WTC11 (cell line): Measurements from ENCODE around the gene PLD3. TPM values are rescaled to one million over a fixed set of nuclear protein-coding genes. Genes with fewer than 3 reads are reported as not detected.

ENCODE experiments used
- ATAC-seq: fragments of 200-7000 bp; cut with Tn5 transposase; 2 replicates; pipeline ENCODE4 v1.10.0; 2021; ENCODE audit warnings: mild to moderate bottlenecking, moderate library complexity
- CTCF ChIA-PET: fragments of 300-600 bp; sonication (Branson Sonifier 250); formaldehyde crosslinking; loops from one replicate; lab custom pipeline; 2021; ENCODE audit warnings: antibody characterized with exemption; lab: Charles Lee
- POLR2A ChIA-PET: fragments of 350-600 bp; sonication (Branson Sonifier 250); formaldehyde crosslinking; loops from one replicate; lab custom pipeline; 2021; ENCODE audit warnings: antibody characterized with exemption; lab: Charles Lee
- DNase-seq: peaks from one replicate; pipeline ENCODE4 v3.0.0; 2021; ENCODE audit warnings: low spot score
- H3K27ac Mint-ChIP-seq: 2 replicates; pipeline ENCODE4 v1.8.0; 2021; ENCODE audit warnings: mixed read lengths
- H3K27me3 Mint-ChIP-seq: 2 replicates; pipeline ENCODE4 v1.8.0; 2021; ENCODE audit warnings: low read depth, mild to moderate bottlenecking, moderate library complexity, mixed read lengths
- H3K36me3 Mint-ChIP-seq: 2 replicates; pipeline ENCODE4 v1.8.0; 2021; ENCODE audit warnings: mixed read lengths
- H3K4me1 Mint-ChIP-seq: 2 replicates; pipeline ENCODE4 v1.8.0; 2022; ENCODE audit warnings: mixed read lengths
- H3K4me3 Mint-ChIP-seq: 2 replicates; pipeline ENCODE4 v1.8.0; 2021; ENCODE audit warnings: mild to moderate bottlenecking, moderate library complexity, mixed read lengths
- H3K9me3 Mint-ChIP-seq: 2 replicates; pipeline ENCODE4 v1.8.0; 2021; ENCODE audit warnings: mixed read lengths
- EMX1 ChIP-seq: fragments of 250-450 bp; sonication (Bioruptor Pico); IDR thresholded peaks from 2 replicates; pipeline ENCODE4 v1.8.0; 2021; ENCODE audit warnings: mild to moderate bottlenecking
- ESRRA ChIP-seq: sonication (generic); formaldehyde crosslinking; IDR thresholded peaks from 2 replicates; pipeline ENCODE4 v1.8.1; 2022; ENCODE audit warnings: mild to moderate bottlenecking, missing genetic modification reagents, borderline replicate concordance
- HMGA2 ChIP-seq: fragments of 250-450 bp; sonication (Bioruptor Pico); IDR thresholded peaks from 2 replicates; pipeline ENCODE4 v1.4.0; 2021; ENCODE audit warnings: mild to moderate bottlenecking, moderate library complexity
- KAT7 ChIP-seq: sonication (generic); formaldehyde crosslinking; IDR thresholded peaks from 2 replicates; pipeline ENCODE4 v1.8.1; 2023; ENCODE audit warnings: missing genetic modification reagents, mild to moderate bottlenecking, borderline replicate concordance
- MXD4 ChIP-seq: fragments of 250-450 bp; sonication (Bioruptor Pico); IDR thresholded peaks from 2 replicates; pipeline ENCODE4 v1.8.0; 2021; ENCODE audit warnings: mild to moderate bottlenecking, moderate library complexity, borderline replicate concordance
- SMAD3 ChIP-seq: sonication (generic); formaldehyde crosslinking; IDR thresholded peaks from 2 replicates; pipeline ENCODE4 v1.8.0; 2022; ENCODE audit warnings: missing genetic modification reagents, mild to moderate bottlenecking, borderline replicate concordance
- TCF7 ChIP-seq: sonication (generic); formaldehyde crosslinking; IDR thresholded peaks from 2 replicates; pipeline ENCODE4 v1.8.0; 2022; ENCODE audit warnings: mild to moderate bottlenecking, low read depth, missing genetic modification reagents, moderate library complexity
- ZBTB21 ChIP-seq: sonication (generic); formaldehyde crosslinking; IDR thresholded peaks from 2 replicates; pipeline ENCODE4 v1.8.1; 2023; ENCODE audit warnings: mild to moderate bottlenecking, missing genetic modification reagents, borderline replicate concordance
- ZNF138 ChIP-seq: sonication (generic); formaldehyde crosslinking; conservative IDR thresholded peaks from 2 replicates; pipeline ENCODE4 v1.8.1; 2022; ENCODE audit warnings: mild to moderate bottlenecking, moderate library complexity, missing genetic modification reagents
- ZNF263 ChIP-seq: sonication (generic); formaldehyde crosslinking; IDR thresholded peaks from 2 replicates; pipeline ENCODE4 v1.8.1; 2022; ENCODE audit warnings: low read depth, mild to moderate bottlenecking, moderate library complexity, missing genetic modification reagents
- ZNF671 ChIP-seq: fragments of 250-450 bp; sonication (Bioruptor Pico); IDR thresholded peaks from 2 replicates; pipeline ENCODE4 v1.8.0; 2021; ENCODE audit warnings: mild to moderate bottlenecking
- total RNA-seq: library from RNA; stranded (reverse); gene quantifications from 3 replicates; pipeline ENCODE4 v1.2.3, GENCODE V29; 2021
- TF ChIP-seq, protein P1 (sequence below): fragments of 200-600 bp; IDR thresholded peaks from 2 replicates; pipeline ENCODE4 v1.8.0; 2022; ENCODE audit warnings: antibody characterized with exemption
- TF ChIP-seq, protein P2 (sequence below): sonication (generic); formaldehyde crosslinking; IDR thresholded peaks from 2 replicates; pipeline ENCODE4 v1.8.1; 2022; ENCODE audit warnings: mild to moderate bottlenecking, moderate library complexity, missing genetic modification reagents
- TF ChIP-seq, protein P3 (sequence below): fragments of 250-450 bp; sonication (Bioruptor Pico); IDR thresholded peaks from 2 replicates; pipeline ENCODE4 v1.9.0; 2021; ENCODE audit warnings: mild to moderate bottlenecking, borderline replicate concordance
- TF ChIP-seq, protein P4 (sequence below): sonication (generic); formaldehyde crosslinking; IDR thresholded peaks from 2 replicates; pipeline ENCODE4 v1.8.1; 2023; ENCODE audit warnings: mild to moderate bottlenecking, missing genetic modification reagents, borderline replicate concordance
- TF ChIP-seq, protein P5 (sequence below): sonication (generic); formaldehyde crosslinking; conservative IDR thresholded peaks from 2 replicates; pipeline ENCODE4 v1.8.1; 2022; ENCODE audit warnings: mild to moderate bottlenecking, missing genetic modification reagents
- TF ChIP-seq, protein P6 (sequence below): sonication (generic); formaldehyde crosslinking; IDR thresholded peaks from 2 replicates; pipeline ENCODE4 v1.8.1; 2022; ENCODE audit warnings: missing genetic modification reagents, borderline replicate concordance
- TF ChIP-seq, protein P7 (sequence below): sonication (generic); formaldehyde crosslinking; IDR thresholded peaks from 2 replicates; pipeline ENCODE4 v1.8.1; 2023; ENCODE audit warnings: mild to moderate bottlenecking, missing genetic modification reagents, moderate library complexity
- TF ChIP-seq, protein P8 (sequence below): sonication (generic); formaldehyde crosslinking; IDR thresholded peaks from 2 replicates; pipeline ENCODE4 v1.8.0; 2022; ENCODE audit warnings: mild to moderate bottlenecking, missing genetic modification reagents

Gene PLD3
- total RNA-seq, 1 experiment from 2014 or later = 190 TPM

DNA sequence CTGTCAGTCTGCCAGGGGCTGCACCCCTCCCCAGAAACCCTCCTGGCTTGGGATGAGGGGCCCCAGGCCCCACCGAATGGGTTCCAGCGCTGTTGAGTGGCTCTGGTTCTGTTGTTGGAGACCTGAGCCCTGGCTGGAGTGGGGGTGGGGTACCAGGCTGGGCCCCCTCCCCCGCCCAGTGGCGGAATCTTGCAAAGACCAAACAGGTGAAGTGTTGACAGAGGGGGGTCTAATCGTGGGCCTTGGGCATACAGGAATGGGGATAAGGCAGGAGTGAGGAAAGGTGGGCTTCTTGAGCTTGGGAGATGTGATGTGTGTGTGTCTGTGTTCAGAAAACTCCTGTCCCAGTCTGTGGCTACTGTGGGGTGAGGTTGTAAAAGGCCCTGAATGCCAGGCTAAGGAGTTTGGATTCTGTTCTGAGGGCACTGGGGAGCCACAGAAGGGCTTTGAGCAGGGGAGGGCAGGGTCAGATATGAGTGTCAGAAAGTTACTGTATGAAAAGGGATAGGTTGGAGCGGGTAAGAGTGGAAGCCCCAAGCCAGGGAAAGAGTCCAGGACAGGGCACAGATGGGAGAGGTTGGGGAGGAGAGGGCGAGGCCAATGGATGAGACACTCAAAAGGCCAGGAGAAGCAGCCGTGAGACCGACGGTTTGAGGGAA, 41.7 kb downstream of the PLD3 start, which contains the start of gene HIPK4 (continued):
- TF ChIP-seq, protein P1, sequence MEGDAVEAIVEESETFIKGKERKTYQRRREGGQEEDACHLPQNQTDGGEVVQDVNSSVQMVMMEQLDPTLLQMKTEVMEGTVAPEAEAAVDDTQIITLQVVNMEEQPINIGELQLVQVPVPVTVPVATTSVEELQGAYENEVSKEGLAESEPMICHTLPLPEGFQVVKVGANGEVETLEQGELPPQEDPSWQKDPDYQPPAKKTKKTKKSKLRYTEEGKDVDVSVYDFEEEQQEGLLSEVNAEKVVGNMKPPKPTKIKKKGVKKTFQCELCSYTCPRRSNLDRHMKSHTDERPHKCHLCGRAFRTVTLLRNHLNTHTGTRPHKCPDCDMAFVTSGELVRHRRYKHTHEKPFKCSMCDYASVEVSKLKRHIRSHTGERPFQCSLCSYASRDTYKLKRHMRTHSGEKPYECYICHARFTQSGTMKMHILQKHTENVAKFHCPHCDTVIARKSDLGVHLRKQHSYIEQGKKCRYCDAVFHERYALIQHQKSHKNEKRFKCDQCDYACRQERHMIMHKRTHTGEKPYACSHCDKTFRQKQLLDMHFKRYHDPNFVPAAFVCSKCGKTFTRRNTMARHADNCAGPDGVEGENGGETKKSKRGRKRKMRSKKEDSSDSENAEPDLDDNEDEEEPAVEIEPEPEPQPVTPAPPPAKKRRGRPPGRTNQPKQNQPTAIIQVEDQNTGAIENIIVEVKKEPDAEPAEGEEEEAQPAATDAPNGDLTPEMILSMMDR = no peak
- TF ChIP-seq EMX1 (CRISPR knock-in tag) (no peak), HMGA2 (CRISPR knock-in tag) (no peak)
- TF ChIP-seq, protein P2, sequence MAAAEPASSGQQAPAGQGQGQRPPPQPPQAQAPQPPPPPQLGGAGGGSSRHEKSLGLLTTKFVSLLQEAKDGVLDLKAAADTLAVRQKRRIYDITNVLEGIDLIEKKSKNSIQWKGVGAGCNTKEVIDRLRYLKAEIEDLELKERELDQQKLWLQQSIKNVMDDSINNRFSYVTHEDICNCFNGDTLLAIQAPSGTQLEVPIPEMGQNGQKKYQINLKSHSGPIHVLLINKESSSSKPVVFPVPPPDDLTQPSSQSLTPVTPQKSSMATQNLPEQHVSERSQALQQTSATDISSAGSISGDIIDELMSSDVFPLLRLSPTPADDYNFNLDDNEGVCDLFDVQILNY = no peak
- TF ChIP-seq, protein P3, sequence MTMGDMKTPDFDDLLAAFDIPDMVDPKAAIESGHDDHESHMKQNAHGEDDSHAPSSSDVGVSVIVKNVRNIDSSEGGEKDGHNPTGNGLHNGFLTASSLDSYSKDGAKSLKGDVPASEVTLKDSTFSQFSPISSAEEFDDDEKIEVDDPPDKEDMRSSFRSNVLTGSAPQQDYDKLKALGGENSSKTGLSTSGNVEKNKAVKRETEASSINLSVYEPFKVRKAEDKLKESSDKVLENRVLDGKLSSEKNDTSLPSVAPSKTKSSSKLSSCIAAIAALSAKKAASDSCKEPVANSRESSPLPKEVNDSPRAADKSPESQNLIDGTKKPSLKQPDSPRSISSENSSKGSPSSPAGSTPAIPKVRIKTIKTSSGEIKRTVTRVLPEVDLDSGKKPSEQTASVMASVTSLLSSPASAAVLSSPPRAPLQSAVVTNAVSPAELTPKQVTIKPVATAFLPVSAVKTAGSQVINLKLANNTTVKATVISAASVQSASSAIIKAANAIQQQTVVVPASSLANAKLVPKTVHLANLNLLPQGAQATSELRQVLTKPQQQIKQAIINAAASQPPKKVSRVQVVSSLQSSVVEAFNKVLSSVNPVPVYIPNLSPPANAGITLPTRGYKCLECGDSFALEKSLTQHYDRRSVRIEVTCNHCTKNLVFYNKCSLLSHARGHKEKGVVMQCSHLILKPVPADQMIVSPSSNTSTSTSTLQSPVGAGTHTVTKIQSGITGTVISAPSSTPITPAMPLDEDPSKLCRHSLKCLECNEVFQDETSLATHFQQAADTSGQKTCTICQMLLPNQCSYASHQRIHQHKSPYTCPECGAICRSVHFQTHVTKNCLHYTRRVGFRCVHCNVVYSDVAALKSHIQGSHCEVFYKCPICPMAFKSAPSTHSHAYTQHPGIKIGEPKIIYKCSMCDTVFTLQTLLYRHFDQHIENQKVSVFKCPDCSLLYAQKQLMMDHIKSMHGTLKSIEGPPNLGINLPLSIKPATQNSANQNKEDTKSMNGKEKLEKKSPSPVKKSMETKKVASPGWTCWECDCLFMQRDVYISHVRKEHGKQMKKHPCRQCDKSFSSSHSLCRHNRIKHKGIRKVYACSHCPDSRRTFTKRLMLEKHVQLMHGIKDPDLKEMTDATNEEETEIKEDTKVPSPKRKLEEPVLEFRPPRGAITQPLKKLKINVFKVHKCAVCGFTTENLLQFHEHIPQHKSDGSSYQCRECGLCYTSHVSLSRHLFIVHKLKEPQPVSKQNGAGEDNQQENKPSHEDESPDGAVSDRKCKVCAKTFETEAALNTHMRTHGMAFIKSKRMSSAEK = no peak

DNA sequence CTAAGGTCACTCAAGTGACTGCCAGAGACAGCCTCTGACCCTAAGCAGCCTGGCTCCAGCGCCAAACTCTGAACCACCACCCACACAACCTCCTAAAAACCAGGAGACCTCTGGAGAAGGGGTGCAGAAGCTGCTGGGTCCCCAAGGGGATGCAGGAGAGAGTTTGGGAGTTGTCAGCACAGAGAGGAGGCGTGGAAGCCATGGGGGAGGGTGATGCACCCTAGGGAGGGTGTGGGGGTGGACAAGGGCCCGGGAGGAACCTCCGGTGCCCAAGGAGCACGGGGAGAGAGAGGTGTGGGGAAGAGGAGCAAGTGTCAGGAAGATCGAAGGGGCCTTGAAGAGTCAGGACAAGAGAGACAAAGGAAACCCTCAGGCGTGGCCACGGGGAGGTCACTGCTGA, 43.6 kb downstream of the PLD3 start:
- no peak overlapping the region for H3K4me3 Mint-ChIP-seq
- ATAC-seq (no peak), DNase-seq (no peak)
- no peaks in the 10 kb centered on the region for H3K9me3 Mint-ChIP-seq
- H3K27me3 Mint-ChIP-seq = peaks cover 8% of the 10 kb centered on the region
- H3K4me1 Mint-ChIP-seq = peaks cover 4% of the 10 kb centered on the region; the same call in 1 of the 2 replicates
- no peak overlapping the region for H3K27ac Mint-ChIP-seq
- CTCF ChIA-PET = no interaction called here
- H3K36me3 Mint-ChIP-seq = no peaks in the 10 kb centered on the region
- POLR2A ChIA-PET = no interaction called here
- no peak for TF ChIP-seq ZNF671 (CRISPR knock-in tag)
- TF ChIP-seq SMAD3 (CRISPR knock-in tag) = no peak
- TF ChIP-seq, protein P4, sequence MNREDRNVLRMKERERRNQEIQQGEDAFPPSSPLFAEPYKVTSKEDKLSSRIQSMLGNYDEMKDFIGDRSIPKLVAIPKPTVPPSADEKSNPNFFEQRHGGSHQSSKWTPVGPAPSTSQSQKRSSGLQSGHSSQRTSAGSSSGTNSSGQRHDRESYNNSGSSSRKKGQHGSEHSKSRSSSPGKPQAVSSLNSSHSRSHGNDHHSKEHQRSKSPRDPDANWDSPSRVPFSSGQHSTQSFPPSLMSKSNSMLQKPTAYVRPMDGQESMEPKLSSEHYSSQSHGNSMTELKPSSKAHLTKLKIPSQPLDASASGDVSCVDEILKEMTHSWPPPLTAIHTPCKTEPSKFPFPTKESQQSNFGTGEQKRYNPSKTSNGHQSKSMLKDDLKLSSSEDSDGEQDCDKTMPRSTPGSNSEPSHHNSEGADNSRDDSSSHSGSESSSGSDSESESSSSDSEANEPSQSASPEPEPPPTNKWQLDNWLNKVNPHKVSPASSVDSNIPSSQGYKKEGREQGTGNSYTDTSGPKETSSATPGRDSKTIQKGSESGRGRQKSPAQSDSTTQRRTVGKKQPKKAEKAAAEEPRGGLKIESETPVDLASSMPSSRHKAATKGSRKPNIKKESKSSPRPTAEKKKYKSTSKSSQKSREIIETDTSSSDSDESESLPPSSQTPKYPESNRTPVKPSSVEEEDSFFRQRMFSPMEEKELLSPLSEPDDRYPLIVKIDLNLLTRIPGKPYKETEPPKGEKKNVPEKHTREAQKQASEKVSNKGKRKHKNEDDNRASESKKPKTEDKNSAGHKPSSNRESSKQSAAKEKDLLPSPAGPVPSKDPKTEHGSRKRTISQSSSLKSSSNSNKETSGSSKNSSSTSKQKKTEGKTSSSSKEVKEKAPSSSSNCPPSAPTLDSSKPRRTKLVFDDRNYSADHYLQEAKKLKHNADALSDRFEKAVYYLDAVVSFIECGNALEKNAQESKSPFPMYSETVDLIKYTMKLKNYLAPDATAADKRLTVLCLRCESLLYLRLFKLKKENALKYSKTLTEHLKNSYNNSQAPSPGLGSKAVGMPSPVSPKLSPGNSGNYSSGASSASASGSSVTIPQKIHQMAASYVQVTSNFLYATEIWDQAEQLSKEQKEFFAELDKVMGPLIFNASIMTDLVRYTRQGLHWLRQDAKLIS (CRISPR knock-in tag) = no peak
- TF ChIP-seq, protein P5, sequence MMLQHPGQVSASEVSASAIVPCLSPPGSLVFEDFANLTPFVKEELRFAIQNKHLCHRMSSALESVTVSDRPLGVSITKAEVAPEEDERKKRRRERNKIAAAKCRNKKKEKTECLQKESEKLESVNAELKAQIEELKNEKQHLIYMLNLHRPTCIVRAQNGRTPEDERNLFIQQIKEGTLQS = no peak
- no peak for TF ChIP-seq ZNF263 (CRISPR knock-in tag)
- no peak for TF ChIP-seq ZNF138 (CRISPR knock-in tag)
- TF ChIP-seq TCF7 (CRISPR knock-in tag) = no peak
- TF ChIP-seq ESRRA (CRISPR knock-in tag) = no peak
- TF ChIP-seq, protein P6, sequence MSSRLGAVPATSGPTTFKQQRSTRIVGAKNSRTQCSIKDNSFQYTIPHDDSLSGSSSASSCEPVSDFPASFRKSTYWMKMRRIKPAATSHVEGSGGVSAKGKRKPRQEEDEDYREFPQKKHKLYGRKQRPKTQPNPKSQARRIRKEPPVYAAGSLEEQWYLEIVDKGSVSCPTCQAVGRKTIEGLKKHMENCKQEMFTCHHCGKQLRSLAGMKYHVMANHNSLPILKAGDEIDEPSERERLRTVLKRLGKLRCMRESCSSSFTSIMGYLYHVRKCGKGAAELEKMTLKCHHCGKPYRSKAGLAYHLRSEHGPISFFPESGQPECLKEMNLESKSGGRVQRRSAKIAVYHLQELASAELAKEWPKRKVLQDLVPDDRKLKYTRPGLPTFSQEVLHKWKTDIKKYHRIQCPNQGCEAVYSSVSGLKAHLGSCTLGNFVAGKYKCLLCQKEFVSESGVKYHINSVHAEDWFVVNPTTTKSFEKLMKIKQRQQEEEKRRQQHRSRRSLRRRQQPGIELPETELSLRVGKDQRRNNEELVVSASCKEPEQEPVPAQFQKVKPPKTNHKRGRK (CRISPR knock-in tag) = no peak
- TF ChIP-seq, protein P7, sequence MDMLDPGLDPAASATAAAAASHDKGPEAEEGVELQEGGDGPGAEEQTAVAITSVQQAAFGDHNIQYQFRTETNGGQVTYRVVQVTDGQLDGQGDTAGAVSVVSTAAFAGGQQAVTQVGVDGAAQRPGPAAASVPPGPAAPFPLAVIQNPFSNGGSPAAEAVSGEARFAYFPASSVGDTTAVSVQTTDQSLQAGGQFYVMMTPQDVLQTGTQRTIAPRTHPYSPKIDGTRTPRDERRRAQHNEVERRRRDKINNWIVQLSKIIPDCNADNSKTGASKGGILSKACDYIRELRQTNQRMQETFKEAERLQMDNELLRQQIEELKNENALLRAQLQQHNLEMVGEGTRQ = no peak
- TF ChIP-seq MXD4 (CRISPR knock-in tag) = no peak
- no peak for TF ChIP-seq ZBTB21 (CRISPR knock-in tag)
- TF ChIP-seq, protein P8, sequence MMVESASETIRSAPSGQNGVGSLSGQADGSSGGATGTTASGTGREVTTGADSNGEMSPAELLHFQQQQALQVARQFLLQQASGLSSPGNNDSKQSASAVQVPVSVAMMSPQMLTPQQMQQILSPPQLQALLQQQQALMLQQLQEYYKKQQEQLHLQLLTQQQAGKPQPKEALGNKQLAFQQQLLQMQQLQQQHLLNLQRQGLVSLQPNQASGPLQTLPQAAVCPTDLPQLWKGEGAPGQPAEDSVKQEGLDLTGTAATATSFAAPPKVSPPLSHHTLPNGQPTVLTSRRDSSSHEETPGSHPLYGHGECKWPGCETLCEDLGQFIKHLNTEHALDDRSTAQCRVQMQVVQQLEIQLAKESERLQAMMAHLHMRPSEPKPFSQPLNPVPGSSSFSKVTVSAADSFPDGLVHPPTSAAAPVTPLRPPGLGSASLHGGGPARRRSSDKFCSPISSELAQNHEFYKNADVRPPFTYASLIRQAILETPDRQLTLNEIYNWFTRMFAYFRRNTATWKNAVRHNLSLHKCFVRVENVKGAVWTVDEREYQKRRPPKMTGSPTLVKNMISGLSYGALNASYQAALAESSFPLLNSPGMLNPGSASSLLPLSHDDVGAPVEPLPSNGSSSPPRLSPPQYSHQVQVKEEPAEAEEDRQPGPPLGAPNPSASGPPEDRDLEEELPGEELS = no peak
- TF ChIP-seq KAT7 (CRISPR knock-in tag) = no peak
